Activated naive CD8-positive, alpha-beta T cell treated with anti-CD3 and anti-CD28 coated beads, Interleukin-2, amount 50 U/mL, for 16 hours (primary cell): ENCODE data around the gene PLCH2.
"Not testable (repeated sequence)": the region's sequence is repeated elsewhere in the genome, so short reads cannot be mapped to it uniquely, and the experiment has no call there.

ENCODE experiments used
- DNase-seq: peaks from one replicate; pipeline ENCODE4 v3.0.0-alpha.2; 2020; ENCODE audit warnings: low read depth, low spot score

Gene PLCH2

GRCh38 chr1:2476061-2476999 lies at the start of gene PLCH2:
Gene PLCH2, plus strand, starts transcription at chr1:2476289. Its CDS starts 300 bp downstream, at chr1:2476589.
- no peak for DNase-seq

GRCh38 chr1:2426540-2426939 lies 49.5 kb upstream of the PLCH2 start:
- DNase-seq, result no peak

- no peak for DNase-seq
Measured at GRCh38 chr1:2427051-2427450, 49.0 kb upstream of the PLCH2 start.

DNA sequence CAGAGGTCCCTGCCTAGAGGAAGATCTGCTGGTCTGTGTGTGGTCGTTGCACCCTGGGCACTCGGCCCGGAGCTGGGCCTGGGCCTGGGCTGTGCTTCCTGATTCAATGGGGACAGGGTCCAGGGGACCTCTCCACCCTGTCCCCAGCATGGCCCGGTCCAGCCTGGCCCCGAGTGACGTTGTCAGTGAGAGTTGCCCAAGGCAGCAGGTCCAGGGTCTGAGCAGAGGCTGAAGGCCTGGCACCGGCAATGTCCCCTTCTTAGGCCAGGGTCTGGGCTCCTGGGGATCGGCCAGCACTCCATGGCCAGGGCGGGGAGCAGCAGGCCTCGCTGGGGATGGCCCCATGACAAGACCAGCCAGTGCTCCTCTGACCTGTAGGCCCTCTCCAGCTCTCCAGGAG lies 48.1 kb upstream of the PLCH2 start:
- no peak for DNase-seq

DNA sequence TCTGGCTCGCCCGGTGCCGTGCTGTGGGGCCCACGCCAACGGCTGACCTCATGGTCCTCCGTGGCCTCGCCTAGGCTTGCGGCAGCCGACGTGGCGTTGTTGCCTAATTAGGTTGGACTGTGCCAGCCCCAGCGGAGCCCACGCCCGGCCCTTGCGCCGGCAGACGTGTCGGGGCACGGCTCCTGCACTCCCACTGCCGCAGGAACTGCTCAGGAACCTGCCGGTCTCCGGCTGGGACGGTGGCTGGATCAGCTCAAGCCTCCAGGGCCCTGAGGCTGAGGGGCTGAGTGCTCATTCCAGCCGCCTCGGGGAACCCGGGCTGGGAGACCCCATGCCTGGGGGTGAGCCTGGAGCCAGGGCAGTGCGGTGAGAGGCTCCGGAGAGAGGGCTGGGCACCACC lies 47.6 kb upstream of the PLCH2 start:
- no peak for DNase-seq

GRCh38 chr1:2429780-2430591 lies 46.1 kb upstream of the PLCH2 start:
- no peak for DNase-seq

DNA sequence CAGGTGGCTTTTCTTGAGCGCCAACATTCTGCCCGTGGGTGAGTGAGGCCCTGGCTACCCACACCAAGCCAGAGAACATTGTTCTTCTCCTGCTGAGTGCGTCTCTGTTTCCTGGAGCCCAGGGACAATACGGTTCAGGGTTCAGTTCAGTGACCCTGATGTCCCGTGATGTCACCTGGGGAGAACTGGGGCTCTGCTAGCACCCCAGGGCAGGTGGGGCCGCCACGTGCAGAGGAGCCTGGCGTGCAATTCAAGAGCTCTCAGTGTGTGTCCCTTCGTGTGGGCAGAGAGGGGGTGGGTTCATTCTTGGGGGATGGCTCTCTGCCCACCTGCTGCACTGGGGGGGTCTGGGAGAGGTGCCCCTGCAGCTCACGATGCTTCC lies 45.5 kb upstream of the PLCH2 start:
- DNase-seq, result no peak

DNA sequence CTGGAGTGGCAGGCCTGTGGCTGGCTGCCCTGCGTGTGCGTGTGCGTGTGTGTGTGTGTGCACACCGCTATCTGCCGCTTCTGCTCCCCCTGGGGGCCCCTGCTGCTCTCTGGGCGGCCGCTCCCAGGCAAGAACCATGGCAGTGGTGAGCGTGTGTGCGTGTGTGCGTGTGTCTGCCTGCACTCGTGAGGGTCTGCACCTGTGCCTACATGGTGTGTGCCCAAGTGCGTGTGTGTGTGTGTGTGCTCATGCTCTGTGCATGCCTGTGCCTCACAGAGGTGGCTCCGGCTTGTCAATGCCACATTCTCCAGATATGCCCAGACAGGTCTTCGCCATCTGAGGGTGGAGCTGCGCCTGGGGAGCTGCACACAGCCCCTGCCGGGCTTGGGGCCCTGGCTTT lies 45.0 kb upstream of the PLCH2 start:
- no peak for DNase-seq

GRCh38 chr1:2431518-2431917 lies 44.6 kb upstream of the PLCH2 start:
- DNase-seq, result no peak

DNA sequence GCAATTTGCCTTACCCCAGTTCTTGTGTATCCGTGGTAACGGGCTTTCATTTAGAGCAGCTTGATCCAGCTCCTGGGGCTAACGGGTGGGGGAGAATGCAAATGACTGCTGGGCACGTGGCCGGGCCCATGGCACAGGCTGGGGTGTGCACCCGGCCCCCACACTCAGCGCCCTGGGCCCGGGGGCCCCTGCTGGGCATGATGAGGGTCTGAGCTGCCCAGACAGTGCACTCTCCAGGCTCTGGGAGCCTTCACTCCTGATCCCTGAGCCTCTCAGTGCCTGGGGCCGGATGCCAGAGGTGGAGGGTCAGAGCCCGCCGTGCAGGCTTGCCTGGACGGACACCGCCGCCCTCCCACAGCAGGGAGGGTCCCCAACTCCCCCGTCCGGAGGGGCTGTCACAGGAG lies 43.6 kb upstream of the PLCH2 start:
- DNase-seq, result no peak

DNA sequence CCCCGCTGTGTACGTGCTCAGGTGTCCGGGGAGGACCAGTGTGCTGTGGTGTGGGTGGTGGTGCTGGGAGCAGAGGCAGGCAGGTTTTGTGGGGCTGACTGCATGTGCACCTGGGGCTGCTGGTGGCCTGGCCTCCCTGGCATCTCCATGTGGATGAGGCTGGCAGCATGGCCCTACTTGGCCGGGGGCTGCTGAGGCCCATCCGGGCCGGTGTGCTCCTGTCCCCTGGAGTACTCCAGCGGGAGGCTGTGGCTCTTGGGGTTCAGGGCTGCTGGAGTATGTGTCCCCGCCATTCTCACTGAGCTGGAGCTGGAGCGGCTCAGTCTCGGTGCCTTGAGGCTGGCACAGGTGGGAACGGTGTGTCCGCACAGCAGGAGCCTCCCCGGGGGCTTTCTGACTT lies 42.9 kb upstream of the PLCH2 start:
- DNase-seq, result no peak

GRCh38 chr1:2433936-2434655 lies 42.0 kb upstream of the PLCH2 start:
- no peak for DNase-seq

GRCh38 chr1:2435091-2435490 lies 41.0 kb upstream of the PLCH2 start:
- DNase-seq, result no peak

- no peak for DNase-seq
Measured at GRCh38 chr1:2435746-2436355, 40.2 kb upstream of the PLCH2 start.

GRCh38 chr1:2436876-2437275 lies 39.2 kb upstream of the PLCH2 start:
- no peak for DNase-seq

GRCh38 chr1:2437617-2438016 lies 38.5 kb upstream of the PLCH2 start:
- DNase-seq, result no peak

DNA sequence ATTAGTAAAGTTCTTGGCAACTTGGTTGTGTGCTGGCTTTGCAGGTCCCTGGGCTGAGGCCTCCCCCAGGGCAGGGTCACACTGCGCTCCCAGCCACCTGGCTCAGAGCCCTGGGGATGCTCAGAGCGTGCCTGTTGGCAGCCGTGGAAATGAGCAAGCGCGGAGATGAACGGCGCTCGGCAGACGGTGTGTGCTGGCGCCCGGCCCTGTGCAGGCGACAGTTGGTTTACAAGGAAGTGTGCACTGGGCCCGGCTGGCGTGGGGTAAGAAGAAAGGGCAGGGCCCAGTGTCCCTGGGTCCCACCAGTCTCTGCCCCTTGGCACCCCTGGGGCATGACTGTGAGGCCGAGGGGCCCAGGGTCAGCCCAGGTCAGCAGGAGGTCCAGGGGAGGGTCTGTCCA lies 38.1 kb upstream of the PLCH2 start:
- DNase-seq, result no peak

GRCh38 chr1:2438641-2439040 lies 37.4 kb upstream of the PLCH2 start:
- no peak for DNase-seq

GRCh38 chr1:2439369-2439768 lies 36.7 kb upstream of the PLCH2 start:
- no peak for DNase-seq

DNA sequence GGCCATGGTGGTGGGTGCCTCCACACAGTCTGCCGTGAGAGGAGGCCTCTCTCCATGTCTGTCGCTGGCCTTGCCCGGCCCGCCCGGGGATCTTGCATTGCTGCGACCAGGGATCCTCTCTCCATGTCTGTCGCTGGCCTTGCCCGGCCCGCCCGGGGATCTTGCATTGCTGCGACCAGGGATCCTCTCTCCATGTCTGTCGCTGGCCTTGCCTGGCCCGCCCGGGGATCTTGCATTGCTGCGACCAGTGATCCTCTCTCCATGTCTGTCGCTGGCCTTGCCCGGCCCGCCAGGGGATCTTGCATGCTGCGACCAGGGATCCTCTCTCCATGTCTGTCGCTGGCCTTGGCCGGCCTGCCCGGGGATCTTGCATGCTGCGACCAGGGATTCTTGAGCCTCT lies 35.7 kb upstream of the PLCH2 start:
- DNase-seq, result not testable (repeated sequence)

- no peak for DNase-seq
Measured at GRCh38 chr1:2441746-2442145, 34.3 kb upstream of the PLCH2 start.

DNA sequence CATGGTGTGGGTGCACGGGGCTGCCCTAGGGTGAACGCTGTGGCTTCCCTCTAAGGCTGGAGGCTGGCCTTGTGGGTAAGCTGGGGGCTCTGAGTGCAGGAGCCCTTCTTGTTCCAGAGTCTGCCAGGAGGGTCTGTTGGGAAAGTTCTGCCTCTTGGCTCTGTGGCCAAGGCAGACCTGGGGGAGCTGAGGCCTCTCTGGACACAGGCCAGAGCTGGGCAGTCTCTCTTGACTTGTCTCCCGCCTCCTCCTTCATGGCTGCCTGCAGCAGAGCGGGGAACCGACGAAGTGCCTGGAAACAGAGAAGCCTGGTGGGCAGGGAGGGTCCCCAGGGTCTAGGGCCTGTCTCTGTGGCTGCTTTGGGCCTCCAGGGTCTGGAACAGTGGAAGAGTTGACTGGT lies 33.4 kb upstream of the PLCH2 start:
- no peak for DNase-seq
